SU-DHL-6 (cell line): Measurements from ENCODE around the gene DEPDC1B.

ENCODE experiments used
- H2AFZ ChIP-seq: fragments of 200-600 bp; sonication (generic); 2 replicates; pipeline ENCODE4 v1.6.1; 2014; ENCODE audit warnings: low read depth, mild to moderate bottlenecking, moderate library complexity, mixed read lengths, antibody characterized with exemption, low read length; ENCODE audit not compliant: severe bottlenecking
- H3F3A ChIP-seq: fragments of 200-600 bp; shearing (Covaris generic); 2 replicates; pipeline ENCODE4 v1.6.0; 2016; ENCODE audit warnings: antibody characterized with exemption, mild to moderate bottlenecking; ENCODE audit not compliant: insufficient read depth
- H3K27ac ChIP-seq: fragments of 200-600 bp; sonication (generic); 2 replicates; pipeline ENCODE4 v1.5.1; 2016; ENCODE audit warnings: low read depth, mild to moderate bottlenecking, low read length, moderate library complexity, mixed read lengths
- H3K27me3 ChIP-seq: fragments of 200-600 bp; sonication (generic), shearing (Covaris generic); 2 replicates; pipeline ENCODE4 v1.6.0; 2014; ENCODE audit warnings: mild to moderate bottlenecking, low read length
- H3K36me3 ChIP-seq: fragments of 200-600 bp; sonication (generic); 2 replicates; pipeline ENCODE4 v1.6.1; 2014; ENCODE audit warnings: mild to moderate bottlenecking, low read length, mixed read lengths
- H3K4me2 ChIP-seq: fragments of 300-600, 200-600 bp; shearing (Covaris generic), sonication (generic); 2 replicates; pipeline ENCODE4 v1.6.0; 2014; ENCODE audit warnings: low read length, low read depth, mild to moderate bottlenecking; ENCODE audit not compliant: poor library complexity, severe bottlenecking
- H3K4me3 ChIP-seq: fragments of 200-600 bp; sonication (generic); 2 replicates; pipeline ENCODE4 v1.5.1; 2014; ENCODE audit warnings: antibody characterized with exemption, low read length, mild to moderate bottlenecking, mixed read lengths; ENCODE audit not compliant: insufficient read depth, poor library complexity, severe bottlenecking
- H3K79me2 ChIP-seq: fragments of 200-600 bp; sonication (generic); 2 replicates; pipeline ENCODE4 v1.6.1; 2014; ENCODE audit warnings: mild to moderate bottlenecking, low read length, moderate library complexity; ENCODE audit not compliant: insufficient read depth
- H3K9ac ChIP-seq: fragments of 200-600 bp; sonication (generic); 2 replicates; pipeline ENCODE4 v1.7.0; 2014; ENCODE audit warnings: mild to moderate bottlenecking, low read length
- H3K9me2 ChIP-seq: fragments of 200-600 bp; sonication (generic); replicated peaks from 2 replicates; pipeline ENCODE4 v1.6.1; 2014; ENCODE audit warnings: low read length; ENCODE audit not compliant: insufficient read depth
- H3K9me3 ChIP-seq: fragments of 200-600 bp; sonication (generic); 2 replicates; pipeline ENCODE4 v1.6.1; 2014; ENCODE audit warnings: low read length, mixed read lengths; ENCODE audit not compliant: insufficient read depth
- H4K20me1 ChIP-seq: fragments of 200-600 bp; sonication (generic); 2 replicates; pipeline ENCODE4 v1.6.1; 2014; ENCODE audit warnings: low read depth, mild to moderate bottlenecking, antibody characterized with exemption, low read length, moderate library complexity, mixed read lengths
- CTCF ChIP-seq: fragments of 200-600 bp; sonication (generic); IDR thresholded peaks from one replicate; pipeline ENCODE4 v1.5.1; 2017; ENCODE audit warnings: antibody characterized with exemption, mild to moderate bottlenecking, low read length, moderate library complexity; ENCODE audit not compliant: insufficient read depth, poor library complexity, severe bottlenecking
- EZH2phosphoT487 ChIP-seq: fragments of 200-600 bp; sonication (generic), shearing (Covaris generic); conservative IDR thresholded peaks from 2 replicates; pipeline ENCODE4 v1.6.1; 2018; ENCODE audit warnings: mild to moderate bottlenecking, antibody characterized with exemption, low read length, moderate library complexity, mixed read lengths

The DEPDC1B gene

DNA sequence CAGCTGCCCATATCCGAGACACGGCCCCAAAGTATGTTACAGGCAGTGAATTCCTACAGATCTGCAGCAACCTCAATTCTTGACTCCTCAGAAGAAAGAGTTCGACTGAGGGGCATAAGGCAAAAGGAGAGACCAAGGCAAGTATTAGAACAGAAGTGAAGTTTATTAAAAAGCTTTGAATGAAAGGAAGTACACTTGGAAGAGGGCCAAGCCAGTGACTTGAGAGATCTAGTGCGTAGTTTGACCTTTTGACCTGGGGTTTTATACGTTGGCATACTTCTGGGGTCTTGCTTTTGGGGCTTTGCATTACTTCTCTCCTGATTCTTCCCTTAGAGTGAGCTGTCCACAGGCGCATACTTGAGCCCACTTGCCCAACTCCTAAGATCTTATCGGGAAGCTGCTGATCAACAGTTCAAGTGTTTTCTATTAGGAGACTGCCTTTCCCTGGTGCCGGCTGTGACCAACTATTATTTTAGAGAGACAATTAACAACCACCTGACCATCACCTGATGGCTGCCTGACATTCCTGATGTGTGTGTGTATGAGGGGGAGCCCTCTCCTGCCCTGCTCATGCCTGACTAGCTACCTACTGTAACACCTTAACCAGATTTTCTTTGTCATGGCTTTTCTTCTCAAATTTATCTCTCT lies 1.5 kb upstream of the DEPDC1B start:
- Histone ChIP-seq H3K4me3 (no peak overlapping the region), H3K36me3 (no peaks in the 10 kb centered on the region), H3K4me2 (no peak overlapping the region), H3K9me2 (no peaks in the 10 kb centered on the region), H3K27me3 (no peaks in the 10 kb centered on the region), H3K79me2 (peaks cover 32% of the 10 kb centered on the region), H3F3A (no peaks in the 10 kb centered on the region), H3K9ac (no peak overlapping the region), H3K9me3 (no peaks in the 10 kb centered on the region), H4K20me1 (no peaks in the 10 kb centered on the region), H3K27ac (no peak overlapping the region), H2AFZ (no peak overlapping the region)
- no peak for TF ChIP-seq CTCF
- TF ChIP-seq EZH2phosphoT487, result no peak

DNA sequence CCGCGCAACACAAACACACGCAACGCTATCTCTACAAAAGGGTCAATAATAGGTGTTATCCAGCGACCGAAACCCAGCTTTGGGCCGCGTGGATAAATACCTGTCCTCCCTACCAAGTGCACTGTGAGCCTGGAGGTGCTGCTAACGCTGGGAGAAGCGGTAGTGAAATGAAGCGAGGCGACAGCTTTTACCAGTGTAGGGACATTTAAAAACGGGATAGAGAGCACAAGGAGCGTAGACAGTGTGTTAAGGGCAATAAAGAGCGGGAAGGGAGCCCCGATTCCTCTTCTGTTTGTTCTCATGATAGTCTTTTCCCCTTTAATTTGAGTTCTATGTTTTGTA lies 421 bp upstream of the DEPDC1B start:
- Histone ChIP-seq H3K9me2 (no peaks in the 10 kb centered on the region), H3K27ac (peak overlapping the region; percentile 84; the same call in 1 of the 2 replicates), H3K9me3 (no peaks in the 10 kb centered on the region), H3K9ac (peak overlapping the region; percentile 93), H2AFZ (peak overlapping the region; percentile 97), H3K4me2 (peak overlapping the region; percentile 87), H3K27me3 (no peaks in the 10 kb centered on the region), H3K4me3 (peak overlapping the region; percentile 75), H3K36me3 (peaks cover 3% of the 10 kb centered on the region; the same call in 1 of the 2 replicates), H3F3A (no peaks in the 10 kb centered on the region), H4K20me1 (no peaks in the 10 kb centered on the region), H3K79me2 (peaks cover 43% of the 10 kb centered on the region)
- TF ChIP-seq CTCF (no peak), EZH2phosphoT487 (no peak)

DNA sequence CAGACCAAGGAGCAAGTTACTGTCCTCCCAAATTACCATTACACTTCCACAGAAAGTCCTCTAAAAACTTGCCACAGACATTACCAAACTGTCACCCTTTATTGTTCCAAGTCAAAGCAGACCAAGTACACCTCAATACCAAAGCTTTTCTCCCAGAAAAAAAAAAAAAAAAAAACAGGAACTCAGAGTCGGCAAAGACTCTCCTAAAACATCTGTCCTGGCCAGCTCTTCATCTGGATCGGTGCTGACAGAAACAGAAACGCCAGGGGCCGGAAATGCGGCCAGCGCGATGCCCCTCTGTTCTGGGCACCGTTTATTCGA lies 718 bp downstream of the DEPDC1B start:
- H3K9ac ChIP-seq, result peak overlapping the region; percentile 93
- no peaks in the 10 kb centered on the region for H3K9me2 ChIP-seq
- H4K20me1 ChIP-seq, result no peaks in the 10 kb centered on the region
- no peaks in the 10 kb centered on the region for H3K27me3 ChIP-seq
- peak overlapping the region; percentile 84 for H3K27ac ChIP-seq
- no peak for TF ChIP-seq CTCF
- no peak for TF ChIP-seq EZH2phosphoT487
- no peaks in the 10 kb centered on the region for H3K9me3 ChIP-seq
- peaks cover 3% of the 10 kb centered on the region; the same call in 1 of the 2 replicates for H3K36me3 ChIP-seq
- no peaks in the 10 kb centered on the region for H3F3A ChIP-seq
- peak overlapping the region; percentile 87 for H3K4me2 ChIP-seq
- peak overlapping the region; percentile 75 for H3K4me3 ChIP-seq
- peak overlapping the region; percentile 97 for H2AFZ ChIP-seq
- peaks cover 54% of the 10 kb centered on the region for H3K79me2 ChIP-seq
